CD1c-positive myeloid dendritic cell (primary cell): ENCODE measurements around the gene DOK5.

Experiments used
- DNase-seq: peaks from one replicate; pipeline ENCODE4 v3.0.0-alpha.2; 2016; ENCODE audit errors: extremely low spot score

DOK5 gene

DNA sequence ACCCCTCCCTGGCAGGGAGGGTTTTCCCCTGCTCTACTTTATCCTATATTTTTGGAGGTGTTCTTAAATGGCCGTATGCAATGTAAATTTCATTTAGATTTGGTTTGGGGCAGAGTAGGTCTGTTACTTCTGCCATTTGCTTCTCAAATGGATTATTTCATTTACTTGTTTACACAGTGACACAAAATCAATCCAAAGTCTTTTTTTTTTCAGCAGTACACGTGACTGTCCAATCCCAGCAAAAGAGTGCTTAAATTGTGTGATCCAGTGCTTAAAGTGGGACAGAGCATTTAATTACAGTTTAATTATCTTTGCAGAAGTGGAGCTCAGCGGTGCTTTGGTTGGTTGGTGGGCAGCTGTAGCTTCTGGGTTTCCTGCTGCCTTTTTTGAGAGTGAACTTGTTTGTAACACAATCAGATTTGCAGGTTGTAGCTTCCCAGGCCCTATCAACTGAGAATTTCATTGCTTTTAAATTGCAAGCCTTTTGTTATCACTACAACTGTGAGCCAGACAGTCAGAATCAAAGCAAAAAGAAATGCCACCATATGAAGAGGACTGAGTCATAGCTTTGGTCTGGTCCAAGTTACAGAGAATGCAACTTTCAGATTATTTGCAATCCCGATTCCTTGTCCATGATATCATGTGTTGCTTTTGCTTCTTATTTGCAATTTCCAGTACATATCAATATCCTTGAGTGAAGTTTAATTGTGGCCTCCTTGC, 216.9 kb downstream of the DOK5 start:
- DNase-seq, result no peak

DNA sequence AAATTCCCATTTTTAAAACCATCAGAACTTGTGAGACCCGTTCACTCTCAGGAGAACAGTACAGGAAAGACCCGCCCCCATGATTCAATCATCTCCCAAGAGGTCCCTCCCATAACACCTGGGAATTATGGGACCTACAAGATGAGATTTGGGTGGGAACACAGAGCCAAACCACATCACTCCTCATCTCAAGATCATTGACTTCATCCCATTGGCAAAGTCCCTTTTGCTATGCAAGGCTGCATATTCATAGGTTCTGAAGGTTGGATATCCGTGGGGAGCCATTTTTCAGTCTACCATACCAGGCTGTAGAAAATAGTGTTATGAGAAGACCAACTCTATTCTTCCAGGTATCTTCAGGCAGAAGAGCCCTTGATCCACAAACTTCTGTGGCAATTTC, 219.1 kb downstream of the DOK5 start:
- DNase-seq, result no peak

DNA sequence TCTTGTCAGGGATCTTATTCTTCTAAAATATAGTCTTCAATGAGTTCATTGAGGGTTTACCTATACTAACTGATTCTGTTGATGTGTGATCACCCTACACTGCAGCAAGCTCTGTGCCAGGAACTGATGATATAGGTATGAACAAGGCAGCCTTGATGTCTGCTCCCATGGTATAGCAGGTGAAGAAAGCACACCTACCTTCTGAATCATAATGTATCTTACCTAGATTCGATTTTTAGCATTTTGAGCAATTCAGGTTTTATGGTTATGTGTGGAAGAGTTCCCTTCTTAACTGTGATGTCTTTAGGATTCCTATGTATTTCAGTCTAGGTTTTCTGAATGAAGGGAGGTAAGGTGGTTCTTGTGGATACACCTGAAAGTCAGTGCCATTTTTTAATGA, 223.0 kb downstream of the DOK5 start:
- DNase-seq, result no peak
